GM18499 (cell line): ENCODE data around the gene NEUROG2.
"Not testable (repeated sequence)": the region's sequence is repeated elsewhere in the genome, so short reads cannot be mapped to it uniquely, and the experiment has no call there.

Experiments used
- ATAC-seq: cut with Tn5 transposase; IDR thresholded peaks from one replicate; pipeline ENCODE4 v1.9.1; 2021; ENCODE audit warnings: moderate number of reproducible peaks; ENCODE audit not compliant: insufficient read depth, unreplicated experiment

The NEUROG2 gene

DNA sequence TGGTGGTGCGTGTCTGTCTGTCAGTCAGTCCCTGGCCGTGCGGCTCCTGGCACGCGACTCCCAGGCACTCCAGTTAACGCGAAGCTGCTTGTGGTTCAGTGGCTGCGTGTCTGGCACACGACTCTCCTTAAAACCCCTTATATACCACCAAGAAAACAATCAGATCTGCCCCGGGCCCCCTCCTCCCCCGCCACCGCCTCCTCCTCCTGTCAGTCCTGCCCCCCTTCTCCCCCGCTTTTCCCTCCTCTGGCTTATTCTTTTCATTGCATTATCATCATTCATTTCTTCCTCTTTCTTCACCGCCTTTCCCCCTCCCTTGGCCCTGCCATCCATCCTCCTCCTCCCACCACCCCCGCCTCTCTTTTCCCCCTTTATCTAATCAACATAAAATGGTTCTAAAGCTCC, at the start of gene NEUROG2:
Gene NEUROG2 (minus strand): TSS at position 115 of the 405 bp plus-strand sequence. CDS start 705 bp downstream, outside the sequence.
- no peak for ATAC-seq

DNA sequence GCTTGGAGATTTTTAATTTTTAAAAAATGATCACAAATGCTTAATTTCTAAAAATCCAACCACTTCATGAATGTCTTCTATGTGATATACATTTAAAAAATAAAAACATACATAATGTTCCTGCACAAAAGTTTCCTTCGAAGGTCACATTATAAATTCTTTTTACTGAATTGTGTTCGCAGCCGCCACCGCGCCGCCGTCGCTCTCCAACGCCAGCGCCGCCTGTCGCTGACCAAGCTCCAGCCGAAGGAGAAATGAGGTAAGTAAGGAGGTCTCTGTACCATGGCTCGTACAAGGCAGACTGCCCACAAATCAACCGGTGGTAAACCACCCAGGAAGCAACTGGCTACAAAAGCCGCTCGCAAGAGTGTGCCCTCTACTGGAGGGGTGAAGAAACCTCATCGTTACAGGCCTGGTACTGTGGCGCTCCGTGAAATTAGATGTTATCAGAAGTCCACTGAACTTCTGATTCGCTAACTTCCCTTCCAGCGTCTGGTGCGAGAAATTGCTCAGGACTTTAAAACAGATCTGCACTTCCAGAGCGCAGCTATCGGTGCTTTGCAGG, 48.8 kb upstream of the NEUROG2 start:
- ATAC-seq: no peak

DNA sequence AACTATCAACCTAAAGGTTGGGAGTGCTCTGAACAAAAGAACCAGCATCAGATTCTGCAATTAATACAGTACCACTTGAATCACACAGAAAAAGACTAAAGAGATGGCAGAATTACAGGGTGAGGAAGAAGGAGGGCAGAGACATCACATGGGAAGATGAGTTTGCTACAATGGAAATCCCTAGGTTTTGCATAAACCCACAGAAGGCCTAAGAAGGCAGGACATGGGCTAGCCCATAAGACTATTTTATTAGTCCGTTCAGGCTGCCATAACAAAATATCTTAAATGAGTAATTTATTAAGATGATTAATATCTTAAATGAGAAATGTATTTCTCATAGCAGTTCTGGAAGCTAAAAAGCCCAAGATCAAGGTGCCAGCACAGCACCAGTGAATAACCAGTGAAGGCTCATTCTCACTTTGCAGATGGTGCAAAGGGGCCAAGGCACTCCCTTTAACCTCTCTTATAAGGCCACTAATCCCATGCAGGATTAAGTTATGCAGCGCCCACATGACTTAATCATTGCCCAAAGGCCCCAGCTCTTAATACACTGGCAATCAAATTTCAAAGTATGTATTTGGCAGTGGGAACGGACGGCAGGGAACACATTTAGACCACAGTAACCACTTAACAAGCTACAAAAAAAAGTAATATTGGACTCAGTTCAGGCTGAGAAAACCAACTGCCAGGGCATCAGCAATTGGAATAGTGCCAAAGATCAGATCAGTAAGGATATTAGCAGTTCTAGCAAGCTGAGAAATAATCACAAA, 47.6 kb upstream of the NEUROG2 start:
- no peak for ATAC-seq

DNA sequence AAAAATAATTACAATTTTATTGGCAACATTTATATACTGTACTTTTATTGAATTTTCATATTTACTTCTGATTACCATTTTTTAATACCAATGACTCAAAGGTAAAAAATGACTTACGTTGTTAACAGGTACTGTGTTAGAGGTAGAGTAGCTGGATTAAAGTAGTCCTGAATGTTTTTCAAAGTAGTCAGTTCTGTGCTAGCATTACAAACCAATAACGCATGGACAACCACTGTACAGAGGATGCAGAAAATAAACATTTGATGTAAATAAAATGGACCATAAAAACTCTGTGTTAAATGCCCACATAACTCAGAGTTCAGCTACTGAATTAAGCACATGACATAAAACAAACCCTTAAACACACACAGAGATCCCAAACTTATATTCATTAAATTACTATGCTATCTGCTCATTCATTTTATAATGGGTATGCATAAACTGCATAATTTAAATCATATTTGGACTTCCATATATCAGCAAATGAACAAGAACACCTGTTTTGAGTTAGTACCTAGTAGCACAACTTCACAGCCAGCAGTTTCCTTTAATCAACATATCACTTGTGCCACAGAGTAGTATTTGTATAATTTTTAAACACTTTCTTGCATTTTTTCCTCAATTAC, 46.4 kb upstream of the NEUROG2 start:
- ATAC-seq: no peak

DNA sequence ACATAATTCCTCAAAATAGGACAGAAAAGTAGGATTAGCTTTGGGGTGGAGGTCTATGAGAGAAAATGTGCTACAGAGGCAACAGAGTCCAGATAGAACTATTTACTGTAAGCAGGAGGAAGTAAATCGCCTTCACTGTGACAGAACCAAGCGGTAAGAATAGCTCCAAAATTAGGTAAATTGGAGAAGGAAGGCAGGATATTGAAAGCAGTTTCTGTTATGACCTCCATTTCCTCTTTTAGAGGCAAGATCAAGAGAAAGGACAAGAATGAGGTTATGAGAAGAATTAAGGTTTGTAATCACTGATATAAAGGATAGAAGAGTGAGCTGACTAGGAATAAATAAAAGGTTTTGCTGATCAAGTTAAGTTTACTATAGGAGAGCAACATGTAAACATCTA, 44.1 kb upstream of the NEUROG2 start:
- peak; percentile 71 for ATAC-seq

DNA sequence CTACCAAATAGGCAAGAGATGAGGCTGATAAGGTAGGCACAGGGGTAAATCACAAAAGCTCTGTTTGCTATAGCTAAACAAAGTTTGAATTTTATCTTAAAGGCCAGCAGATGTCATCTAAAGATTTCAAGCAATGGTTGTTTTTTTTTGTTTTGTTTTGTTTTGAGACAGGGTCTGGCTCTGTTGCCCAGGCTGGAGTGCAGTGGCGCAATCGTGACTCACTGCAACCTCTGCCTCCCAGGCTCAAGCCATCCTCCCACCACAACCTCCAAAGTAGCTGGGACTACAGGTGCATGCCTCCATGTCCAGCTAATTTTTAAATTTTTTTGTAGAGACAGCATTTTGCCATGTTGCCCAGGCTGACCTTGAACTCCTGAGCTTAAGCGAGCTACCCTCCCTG, 43.1 kb upstream of the NEUROG2 start:
- no peak for ATAC-seq

DNA sequence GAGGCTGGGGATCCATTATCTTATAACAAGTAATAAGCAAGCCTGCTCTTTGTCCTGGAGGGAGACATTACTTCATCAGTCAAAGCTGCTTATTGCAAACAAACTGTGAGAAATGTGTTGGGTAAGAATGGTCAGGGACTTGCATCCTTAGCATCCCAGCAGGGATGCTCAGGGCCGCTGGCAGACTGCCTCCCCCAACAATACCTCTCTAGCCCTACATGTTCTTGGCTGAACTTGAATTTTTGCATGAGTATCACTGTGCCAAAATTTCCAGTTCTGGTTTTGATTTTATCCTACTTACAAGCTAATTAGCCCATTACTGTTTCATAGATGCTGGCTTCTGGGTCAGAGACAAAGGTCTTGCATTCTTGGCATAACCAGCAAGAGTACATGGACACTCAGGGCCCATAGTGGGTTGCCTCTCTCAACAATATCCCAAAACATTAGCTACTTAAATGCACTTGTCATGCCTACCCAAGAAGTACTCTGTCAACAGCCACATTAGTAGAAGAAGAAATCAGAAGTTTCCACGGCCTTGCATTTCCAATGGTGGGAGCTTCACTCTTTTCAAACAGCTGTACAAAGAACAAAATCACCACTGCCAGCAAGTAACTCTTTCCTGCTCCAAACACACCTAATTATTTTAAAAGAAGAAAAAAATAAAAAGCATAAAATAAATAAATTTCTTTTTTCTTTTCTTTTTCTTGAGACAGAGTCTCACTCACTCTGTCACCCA, 41.9 kb upstream of the NEUROG2 start:
- no peak for ATAC-seq

DNA sequence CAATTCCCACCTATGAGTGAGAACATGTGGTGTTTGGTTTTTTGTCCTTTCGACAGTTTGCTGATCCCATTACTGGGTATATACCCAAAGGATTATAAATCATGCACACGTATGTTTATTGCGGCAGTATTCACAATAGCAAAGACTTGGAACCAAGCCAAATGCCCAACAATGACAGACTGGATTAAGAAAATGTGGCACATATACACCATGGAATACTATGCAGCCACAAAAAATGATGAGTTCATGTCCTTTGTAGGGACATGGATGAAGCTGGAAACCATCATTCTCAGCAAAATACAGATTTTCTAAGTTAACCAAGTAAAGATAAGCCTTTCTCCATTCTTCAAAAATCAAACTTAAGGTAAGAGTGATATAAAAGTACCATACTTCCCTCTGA, 38.3 kb upstream of the NEUROG2 start:
- not testable (repeated sequence) for ATAC-seq

DNA sequence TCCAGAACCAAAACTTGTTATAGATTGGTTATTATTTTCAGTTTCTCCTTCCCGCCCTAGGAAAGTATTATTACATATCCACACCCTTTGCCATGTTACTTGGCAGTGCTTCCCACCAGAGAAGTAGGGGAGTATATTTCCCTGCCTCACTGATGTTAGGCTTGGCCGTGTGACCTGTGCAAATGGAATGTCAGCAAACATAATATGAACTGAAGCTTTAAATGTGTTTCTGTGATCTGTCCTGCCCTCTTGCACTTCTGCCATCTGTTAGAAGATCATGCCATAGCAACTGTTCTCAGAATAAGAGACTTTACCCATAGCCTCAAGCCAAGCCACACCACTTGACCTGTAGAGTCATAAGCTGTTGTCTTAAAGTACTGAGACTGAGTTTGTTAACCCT, 36.7 kb upstream of the NEUROG2 start:
- no peak for ATAC-seq

DNA sequence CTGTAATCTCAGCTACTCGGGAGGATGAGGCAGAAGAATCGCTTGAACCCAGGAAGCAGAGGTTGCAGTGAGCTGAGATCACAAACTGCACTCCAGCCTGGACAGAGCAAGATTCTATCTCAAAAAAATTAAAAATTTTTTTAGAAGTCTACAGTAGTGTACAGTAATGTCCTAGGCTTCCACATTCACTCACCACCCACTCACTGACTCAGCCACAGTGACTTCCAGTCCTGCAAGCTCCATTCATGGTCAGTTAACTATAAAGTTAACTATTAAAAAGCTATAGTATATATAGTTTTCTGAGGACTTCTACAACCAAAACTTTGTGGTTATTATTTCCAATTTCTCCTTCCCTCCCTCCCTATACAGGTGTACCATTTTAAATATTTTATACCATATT, 34.7 kb upstream of the NEUROG2 start:
- no peak for ATAC-seq

DNA sequence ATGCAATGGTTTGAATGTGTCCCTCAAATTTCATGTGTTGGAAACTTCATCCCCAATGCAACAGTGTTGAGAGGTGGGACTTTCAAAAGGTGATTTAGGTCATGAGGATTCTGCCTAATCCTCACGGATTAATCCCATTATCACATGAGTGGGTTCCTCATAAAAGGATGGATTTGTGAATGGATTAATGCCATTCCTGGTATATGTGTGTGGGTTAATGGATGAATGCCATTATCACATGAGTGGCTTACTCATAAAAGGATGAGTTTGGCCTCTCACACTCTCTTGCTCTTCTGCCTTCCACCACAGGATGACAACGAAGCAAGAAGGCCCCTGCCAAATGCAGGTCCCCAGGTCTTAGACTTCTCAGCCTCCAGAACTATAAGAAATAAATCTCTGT, 30.5 kb upstream of the NEUROG2 start:
- ATAC-seq: no peak

DNA sequence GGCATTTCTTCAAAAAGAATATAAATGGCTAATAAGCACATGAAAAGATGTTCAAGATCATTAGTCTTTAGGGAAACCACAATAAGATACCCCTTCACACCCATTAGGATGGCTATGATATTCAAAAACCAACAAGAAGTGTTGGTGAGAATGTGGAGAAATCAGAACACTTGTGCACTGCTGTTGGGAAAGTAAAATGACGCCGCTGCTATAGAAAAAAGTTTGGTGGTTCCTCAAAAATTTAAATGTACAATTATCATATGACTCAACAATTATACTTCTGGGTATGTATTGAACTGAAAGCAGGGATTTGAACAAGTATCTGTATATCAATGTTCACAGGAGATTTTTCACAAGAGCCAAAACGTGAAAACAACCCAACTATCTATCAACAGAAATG, 29.4 kb upstream of the NEUROG2 start:
- no peak for ATAC-seq

DNA sequence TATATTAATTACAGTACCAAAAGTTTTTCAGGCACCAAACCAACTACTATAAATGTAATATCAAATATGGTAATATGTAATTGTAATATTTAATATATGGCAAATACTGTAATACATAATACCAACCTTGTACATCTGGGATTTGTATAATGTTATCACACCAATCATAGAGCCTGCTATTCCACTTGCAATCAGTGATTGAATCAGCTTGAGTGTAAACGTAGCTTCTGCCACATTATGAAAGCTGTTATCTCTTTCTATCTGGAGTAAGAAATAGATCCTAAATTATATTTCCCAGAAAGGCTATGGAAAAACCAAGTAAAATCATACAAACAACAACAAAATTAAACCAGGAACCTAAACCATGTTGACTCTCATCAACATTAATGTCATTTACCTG, 24.7 kb upstream of the NEUROG2 start:
- no peak for ATAC-seq

DNA sequence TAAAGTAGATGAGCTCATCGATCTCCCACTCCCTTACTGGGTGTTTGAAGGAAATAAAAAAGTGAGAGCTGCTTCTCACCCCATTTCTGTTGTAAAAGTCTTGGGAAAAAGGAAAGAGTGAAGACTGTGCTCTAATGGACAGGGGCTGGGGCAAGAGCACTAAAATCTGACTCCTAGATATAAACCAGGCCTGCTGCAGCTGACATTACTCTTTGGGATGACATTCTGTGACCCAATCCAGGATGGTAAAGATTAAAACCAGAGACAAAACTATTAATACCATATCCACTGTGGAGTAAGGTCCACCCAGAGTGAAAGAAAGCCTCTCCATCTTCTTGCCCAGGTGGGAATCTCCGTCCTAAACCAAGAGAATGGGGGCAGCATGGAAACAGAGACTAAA, 20.1 kb upstream of the NEUROG2 start:
- ATAC-seq: no peak

DNA sequence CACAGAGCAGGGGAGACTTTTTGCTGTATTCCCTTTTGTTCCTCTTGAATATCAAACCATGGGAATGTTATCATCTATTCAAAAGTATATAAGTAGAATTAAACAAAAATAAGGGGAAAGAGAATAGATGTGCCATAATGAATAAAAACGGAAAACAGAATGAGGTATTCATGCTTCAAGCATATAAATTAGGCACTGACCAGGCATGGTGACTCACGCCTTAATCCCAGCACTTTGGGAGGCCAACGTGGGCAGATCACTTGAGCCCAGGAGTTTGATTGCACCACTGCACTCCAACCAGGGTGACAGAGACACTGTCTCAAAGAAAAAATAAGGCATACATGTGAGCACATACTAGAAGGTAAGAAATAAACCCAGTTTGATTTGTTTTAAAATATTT, 16.3 kb upstream of the NEUROG2 start:
- no peak for ATAC-seq

DNA sequence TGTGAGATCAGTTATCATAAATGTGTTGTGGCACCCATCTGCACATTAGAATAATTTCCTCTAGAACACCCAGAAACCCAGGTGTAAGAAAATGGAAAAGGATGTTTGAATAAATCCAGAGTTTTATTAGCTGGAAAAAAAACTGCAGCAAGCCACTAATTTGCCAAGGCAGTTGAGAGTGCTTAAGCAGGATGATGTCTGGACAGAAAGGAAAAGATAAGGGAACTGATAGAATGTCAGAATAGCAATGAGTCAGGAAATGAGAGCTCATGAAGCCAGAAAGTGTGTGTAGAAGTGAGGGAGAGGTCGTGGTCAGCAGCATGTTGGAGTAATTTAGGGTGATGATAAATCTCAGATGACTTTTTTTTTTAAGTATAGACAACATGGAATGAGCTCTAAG, 15.2 kb upstream of the NEUROG2 start:
- ATAC-seq: no peak

DNA sequence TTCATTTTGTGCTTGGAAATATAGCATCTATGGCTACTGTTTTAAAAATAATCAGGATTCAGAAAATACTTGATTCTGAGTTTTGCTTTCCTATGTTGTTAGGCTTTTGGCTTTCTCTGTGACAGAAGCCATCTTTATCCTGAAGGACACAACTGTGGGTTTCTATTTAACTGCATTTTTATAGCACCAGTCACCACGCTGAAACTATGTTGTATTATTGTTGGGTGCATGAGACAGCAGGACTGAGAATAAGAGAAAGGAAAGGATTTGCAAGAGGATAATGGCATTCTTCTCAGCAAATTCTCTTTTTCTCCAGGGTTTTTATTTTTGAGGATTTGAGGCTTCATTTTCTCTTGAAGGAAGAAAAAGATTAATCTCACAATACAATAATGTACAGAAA, 10.1 kb upstream of the NEUROG2 start:
- ATAC-seq: no peak

DNA sequence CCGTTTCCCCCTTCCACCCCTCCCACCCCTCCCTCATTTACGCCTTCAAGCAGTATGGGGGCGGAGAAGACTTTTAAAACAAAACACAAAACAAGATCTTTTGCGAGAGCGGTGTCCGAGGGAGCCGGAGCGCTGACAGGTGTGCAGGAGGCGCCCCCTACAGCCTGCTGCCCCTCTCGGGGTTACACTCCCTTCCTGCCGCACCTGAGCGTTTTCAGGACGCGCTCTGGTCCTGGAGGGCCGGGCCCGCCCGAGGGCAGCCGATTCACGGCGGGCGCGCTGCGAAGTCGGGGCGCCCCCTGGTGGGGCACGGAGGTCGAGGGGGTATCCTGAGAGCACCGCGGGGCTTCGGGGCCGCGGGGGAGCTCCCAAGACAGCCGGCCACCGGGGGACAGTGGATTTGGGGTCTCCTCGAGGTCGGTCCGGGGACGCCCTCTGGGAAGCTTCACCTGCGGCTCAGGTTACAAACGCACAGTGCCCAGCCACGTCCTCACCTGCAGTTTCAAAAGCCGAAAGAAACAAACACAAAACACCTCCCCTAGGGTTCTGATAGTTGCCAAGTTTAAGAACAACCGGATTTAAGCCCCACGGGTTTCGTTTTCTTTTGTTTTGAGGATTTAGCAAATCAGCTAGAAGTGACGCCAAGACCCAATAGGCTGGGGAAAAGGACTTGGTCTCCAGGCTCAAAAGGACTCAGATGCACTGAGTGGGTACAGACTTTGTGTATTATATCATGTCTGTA, 8.0 kb upstream of the NEUROG2 start:
- peak; percentile 74 for ATAC-seq

DNA sequence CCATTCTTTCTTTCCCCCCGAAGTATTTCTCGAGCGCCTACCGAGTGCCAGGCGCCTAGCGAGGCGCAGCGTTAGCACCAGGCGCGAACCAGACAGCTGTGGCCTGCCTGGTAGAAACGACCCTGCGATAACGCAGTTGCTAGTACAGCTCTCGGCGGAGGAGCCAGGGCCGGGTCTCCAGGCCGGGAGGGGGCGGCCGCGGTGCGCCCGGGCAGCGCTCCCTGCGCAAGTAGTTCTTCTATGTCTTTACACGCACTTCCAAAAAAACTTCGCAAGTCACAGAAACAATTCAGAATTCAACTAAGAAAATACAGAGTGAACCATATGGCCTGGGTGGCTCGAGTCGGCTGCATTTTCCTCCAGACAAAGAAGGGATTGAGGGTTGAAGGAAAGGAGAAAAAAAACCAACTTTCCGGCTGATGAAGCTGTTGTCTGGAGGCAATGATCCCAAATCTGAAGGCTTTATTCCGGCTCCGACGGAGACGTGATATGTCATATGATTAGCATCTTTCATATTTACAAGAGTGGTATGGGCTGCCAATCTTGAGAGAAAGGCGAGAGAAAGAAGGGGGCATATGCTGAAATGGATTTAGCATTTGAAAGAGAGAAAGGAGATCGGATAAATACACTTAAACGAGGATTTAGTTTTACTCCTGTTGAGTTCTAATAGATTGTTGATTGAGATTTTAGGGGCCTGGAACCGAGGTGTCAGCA, 7.2 kb upstream of the NEUROG2 start:
- no peak for ATAC-seq

DNA sequence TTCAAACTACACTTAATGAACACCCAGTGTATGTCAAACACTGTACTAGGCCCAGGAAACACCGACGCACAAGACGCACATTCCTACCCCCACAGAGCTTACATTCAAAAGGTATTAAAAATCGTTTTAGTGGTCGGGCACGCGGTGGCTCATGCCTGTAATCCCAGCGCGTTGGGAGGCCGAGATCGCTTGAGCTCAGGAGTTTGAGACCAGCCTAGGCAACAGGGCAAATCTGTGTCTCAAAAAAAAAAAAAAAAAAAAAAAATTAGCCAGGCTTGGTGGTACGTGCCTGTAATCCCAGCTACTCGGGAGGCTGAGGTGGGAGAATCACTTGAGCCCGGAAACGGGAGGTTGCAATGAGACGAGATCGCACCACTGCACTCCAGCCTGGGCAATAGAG, 6.5 kb upstream of the NEUROG2 start:
- not testable (repeated sequence) for ATAC-seq
